Measurements from ENCODE around the gene ADAMTS8.

DNA sequence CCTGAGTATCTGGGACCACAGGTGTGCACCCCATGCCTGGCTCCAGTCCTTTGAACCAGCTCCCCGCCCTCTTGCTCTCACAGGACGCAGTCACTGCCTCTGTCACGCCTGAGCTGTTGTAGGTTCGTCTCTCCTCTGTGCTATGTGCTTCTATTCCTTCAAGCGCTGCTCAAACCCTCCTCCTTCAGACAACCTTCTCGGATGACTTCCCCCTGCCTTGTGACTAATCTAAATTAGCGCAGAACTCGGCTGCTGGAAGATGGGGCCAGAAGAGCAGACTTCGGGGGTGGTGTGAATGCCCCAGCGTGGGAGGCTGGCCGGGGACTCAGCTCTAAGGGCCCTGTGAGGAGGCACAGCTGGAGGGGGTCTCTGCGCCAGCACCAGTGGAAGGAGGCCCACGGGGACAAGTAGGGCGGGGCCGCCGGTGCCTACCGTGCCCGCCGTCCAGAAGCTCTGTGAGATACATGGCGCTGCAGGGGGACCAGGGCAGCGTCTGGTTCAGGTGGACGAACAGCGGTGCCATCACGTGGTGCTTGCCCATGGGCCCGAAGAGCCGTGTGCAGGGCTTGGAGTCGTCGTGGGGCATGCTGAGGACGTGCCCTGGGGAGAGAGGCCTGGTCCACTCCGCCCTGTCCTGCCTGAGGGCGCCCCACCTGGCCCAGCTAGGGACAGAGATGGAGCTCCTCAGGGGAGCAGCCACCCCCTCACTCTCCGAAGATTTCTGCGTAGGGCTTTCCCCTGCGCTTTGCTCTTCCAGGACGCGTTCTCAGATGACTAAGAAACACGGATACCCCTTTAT lies 12.5 kb downstream of the ADAMTS8 start:
- TF ChIP-seq POLR2AphosphoS5 (IDR thresholded peaks at IDR 0.05; ENCODE audit: low read depth, low read length) (no peak), SIN3A (IDR thresholded peaks at IDR 0.05; ENCODE audit: borderline replicate concordance, insufficient read depth, low read length) (no peak)

All from PFSK-1 (cell line).